HG02970 (cell line): ENCODE measurements around the gene FIG4.
"Not testable (repeated sequence)": the region's sequence is repeated elsewhere in the genome, so short reads cannot be mapped to it uniquely, and the experiment has no call there.

Experiments
- ATAC-seq: cut with Tn5 transposase; IDR thresholded peaks from one replicate; pipeline ENCODE4 v1.9.1; 2021; ENCODE audit warnings: mild to moderate bottlenecking, moderate library complexity, moderate number of reproducible peaks; ENCODE audit not compliant: unreplicated experiment, low FRiP score

Gene FIG4

GRCh38 chr6:109840034-109840433 is 148.9 kb downstream of the FIG4 start:
- no peak for ATAC-seq

DNA sequence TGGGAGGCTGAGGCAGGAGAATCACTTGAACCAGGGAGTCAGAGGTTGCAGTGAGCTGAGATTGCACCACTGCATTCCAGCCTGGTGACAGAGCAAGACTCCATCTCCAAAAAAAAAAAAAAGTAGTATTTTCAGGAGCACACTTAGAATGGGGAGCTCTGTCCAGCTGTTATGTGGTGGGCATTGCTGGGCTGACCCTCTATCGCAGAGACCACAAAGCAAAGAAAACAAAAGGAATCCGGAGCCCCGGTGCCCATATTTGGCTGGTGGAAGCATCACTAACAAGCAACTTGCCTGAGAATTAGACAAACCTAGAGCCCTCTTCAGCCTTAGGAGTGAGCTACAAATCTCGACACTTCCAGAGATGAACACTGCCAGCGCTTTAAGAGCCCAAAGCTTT is 149.7 kb downstream of the FIG4 start:
- no peak for ATAC-seq

GRCh38 chr6:109841869-109842268 is 150.8 kb downstream of the FIG4 start:
- ATAC-seq, result no peak

GRCh38 chr6:109852713-109853112 is 161.6 kb downstream of the FIG4 start:
- no peak for ATAC-seq

DNA sequence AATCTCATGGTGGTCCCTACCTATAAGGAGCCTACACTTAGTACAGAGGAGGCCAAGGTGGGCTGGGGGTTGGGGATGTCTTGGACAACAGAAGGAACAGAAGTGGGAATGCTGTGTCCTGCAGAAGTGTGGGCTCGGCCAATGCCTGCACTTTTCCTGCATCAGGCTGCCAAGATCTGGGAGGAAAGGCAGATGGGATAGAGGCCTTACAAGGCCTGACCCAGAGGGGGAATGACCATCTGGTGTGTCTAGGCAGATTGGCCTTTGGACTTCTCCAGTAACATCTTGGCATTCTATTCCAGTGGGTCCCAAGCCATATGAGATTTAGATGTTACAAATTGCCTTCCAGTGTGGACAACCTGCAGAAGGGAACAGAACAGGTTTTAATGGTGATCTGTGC is 162.3 kb downstream of the FIG4 start:
- ATAC-seq, result no peak

DNA sequence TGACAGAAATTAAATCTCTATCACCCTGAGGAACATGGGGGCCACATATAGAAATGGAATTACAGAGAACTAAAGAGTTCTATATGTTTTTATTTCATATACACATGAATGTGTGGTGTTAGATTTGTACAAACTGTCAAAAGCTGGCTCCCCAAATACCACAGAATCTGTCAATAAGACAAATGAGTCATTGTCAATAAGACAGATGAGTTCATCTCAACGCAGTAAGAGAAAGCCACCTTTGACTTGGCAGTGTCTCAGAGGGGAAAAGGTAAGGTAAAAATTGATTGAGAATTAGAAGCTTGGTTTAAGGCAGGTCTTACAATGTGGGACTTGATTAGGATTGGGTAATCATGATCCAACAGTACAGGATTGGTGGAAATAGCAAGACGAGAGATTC is 162.9 kb downstream of the FIG4 start:
- ATAC-seq, result no peak

- ATAC-seq, result no peak
Observed at GRCh38 chr6:109854541-109855308, 163.6 kb downstream of the FIG4 start.

GRCh38 chr6:109855476-109856040 is 164.5 kb downstream of the FIG4 start:
- not testable (repeated sequence) for ATAC-seq

- ATAC-seq, result no peak
Observed at GRCh38 chr6:109861946-109862345, 170.8 kb downstream of the FIG4 start.

DNA sequence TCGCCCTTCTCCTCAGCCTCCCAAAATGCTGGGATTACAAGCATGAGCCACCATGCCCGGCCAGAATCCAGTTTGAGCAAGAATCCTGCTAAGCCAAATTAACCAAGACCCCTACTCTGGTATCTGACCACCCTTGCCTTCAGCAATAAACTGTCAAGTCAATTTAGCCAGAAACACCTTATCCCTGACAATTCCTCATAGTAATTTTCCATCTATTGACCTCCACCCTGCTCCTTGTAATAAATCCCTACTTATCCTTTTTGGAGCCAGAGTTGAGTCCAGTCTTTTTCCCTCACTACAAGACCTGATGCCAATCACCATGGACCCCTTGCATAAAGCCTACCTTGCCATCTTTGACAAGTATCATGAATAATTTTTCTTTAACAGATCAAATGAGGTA is 173.0 kb downstream of the FIG4 start:
- no peak for ATAC-seq

- no peak for ATAC-seq
Observed at GRCh38 chr6:109865968-109866367, 174.9 kb downstream of the FIG4 start.

DNA sequence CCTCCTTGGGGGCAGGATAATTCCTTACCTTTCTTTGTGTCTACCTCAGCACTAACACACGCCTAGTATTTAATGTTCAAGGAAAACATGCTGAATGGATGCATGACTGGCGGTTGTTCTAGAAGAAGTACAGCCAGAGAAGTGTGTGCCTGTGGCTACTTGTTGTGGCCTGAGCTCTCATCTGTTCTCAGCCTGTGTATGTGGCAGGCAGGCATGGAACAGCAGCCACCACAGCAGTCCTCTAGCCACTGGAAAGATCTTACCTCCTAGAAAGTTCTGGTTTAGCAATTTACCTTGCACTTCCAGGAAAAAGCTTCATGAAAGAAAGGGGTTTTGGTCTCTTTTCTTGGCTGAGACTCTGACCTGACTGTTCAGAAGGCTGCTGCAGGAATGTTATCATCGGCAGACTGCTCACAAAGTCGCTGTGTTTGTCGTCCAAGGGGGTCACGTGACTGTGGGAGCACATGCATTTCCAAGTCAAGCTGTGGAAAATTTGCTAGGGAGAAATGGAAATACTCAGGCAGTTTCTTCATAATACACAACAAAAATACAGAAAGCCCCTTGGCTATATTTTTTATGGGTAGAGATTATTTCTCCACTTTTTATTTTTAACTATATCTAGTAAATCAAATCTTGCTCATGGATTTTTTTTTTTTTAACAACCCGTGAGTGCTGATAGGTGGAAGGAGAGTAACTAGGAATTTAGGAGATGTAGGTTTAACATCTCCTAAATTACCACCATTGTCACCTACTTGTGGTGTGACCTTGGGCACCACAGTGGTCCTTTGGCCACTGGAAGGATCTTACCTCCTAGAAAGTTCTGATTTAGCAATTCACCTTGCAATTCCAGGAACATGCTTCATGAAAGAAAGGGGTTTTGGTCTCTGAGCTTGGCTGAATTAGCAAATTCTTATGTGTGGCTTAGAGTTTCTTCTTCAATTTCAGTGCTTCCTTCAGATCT is 176.2 kb downstream of the FIG4 start:
- ATAC-seq, result no peak

DNA sequence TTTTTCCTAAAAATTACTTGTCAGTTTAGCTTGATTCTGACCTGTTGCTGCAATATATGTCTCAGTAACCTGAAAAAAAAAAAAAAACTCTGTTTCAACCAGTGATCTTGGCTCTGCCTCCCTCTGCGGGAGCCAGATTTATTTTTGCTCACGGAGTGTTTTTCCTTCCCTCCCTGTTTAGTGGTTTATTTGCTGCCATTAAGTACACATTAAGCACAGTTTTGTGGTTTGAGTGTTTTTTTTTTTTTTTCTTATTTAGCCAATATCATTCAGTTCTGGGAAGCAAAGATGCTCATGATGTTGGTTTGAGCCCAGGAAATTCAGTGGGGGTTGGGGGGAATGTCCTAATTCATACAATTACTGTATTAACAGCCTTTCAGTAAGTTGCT is 176.9 kb downstream of the FIG4 start:
- ATAC-seq, result no peak

- ATAC-seq, result not testable (repeated sequence)
Observed at GRCh38 chr6:109869398-109870088, 178.4 kb downstream of the FIG4 start.

- ATAC-seq, result no peak
Observed at GRCh38 chr6:109870089-109870410, 179.0 kb downstream of the FIG4 start.

DNA sequence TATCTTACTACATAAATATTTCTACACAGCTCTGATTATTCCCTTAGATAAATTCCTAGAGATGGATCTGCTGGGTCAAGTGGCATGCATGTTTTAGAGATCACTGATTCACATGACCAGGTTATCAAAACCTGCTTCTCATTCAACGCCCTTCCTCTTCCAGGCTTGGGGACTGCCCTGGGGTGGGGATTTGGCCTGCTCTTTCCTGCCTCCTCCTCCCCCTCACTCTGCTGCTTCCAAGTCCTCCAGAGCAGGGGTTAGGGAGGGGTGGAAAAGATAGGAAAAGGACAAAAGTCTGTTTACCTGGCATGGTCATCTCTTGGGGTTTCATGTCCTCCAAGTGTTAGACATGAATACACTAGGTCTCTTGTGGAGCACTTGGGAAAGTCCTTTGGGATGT is 181.5 kb downstream of the FIG4 start:
- ATAC-seq, result no peak

DNA sequence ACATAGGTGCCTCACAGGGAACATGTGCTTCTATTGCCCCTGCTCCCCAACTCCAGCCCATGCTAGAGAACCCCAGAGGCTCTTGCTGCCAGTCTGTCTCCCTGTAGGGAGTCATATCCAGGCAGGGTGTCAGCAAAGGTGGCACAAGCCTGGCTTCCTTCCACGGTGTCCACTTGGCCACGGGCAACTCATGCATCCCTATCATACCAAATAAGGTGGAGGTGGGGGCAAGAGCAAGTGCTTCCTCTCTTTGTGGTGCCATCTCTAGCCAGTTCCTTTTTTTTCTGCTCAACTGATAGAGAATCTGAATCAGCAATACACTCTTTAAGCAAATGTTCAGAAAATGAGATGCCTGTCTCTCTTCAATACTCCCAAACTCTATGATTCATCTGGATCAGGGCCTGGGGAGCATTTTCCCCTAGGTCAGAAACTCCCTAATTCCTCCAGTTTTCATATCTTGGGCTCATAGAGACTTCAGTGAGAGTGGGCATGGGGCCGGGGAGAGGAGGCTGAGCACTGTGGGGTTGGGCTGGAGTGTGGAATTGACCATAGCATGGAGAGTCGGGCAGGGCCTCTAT is 182.0 kb downstream of the FIG4 start:
- no peak for ATAC-seq

DNA sequence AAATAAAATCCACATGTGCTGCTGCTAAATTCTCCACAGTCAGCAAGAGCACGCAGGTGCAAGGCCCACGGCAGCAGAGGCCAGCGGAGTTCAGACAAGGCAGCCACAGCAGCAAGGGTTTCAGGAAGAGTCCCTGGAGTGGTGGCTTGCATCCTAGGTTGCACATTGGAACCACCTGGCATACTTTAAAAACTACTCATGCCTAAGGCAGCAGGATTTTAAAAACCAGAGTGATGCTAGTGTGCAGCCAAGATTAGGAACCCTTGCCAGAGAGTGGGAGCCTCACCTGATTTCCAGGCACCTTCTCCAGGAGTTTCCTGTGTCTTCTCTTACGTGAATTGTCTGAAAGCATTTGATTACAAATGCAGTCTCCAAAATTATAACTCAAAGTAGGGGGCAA is 183.0 kb downstream of the FIG4 start:
- ATAC-seq, result no peak

- ATAC-seq, result no peak
Observed at GRCh38 chr6:109874621-109875020, 183.5 kb downstream of the FIG4 start.
